ENCODE results near the gene PLEKHG4B. TPM values are rescaled to one million over a fixed set of nuclear protein-coding genes. Genes with fewer than 3 reads are reported as not detected.

PLEKHG4B gene
- total and polyA plus RNA-seq, 10 donors: under 0.01 to 0.51 (median 0.20) TPM; not detected in 2

DNA sequence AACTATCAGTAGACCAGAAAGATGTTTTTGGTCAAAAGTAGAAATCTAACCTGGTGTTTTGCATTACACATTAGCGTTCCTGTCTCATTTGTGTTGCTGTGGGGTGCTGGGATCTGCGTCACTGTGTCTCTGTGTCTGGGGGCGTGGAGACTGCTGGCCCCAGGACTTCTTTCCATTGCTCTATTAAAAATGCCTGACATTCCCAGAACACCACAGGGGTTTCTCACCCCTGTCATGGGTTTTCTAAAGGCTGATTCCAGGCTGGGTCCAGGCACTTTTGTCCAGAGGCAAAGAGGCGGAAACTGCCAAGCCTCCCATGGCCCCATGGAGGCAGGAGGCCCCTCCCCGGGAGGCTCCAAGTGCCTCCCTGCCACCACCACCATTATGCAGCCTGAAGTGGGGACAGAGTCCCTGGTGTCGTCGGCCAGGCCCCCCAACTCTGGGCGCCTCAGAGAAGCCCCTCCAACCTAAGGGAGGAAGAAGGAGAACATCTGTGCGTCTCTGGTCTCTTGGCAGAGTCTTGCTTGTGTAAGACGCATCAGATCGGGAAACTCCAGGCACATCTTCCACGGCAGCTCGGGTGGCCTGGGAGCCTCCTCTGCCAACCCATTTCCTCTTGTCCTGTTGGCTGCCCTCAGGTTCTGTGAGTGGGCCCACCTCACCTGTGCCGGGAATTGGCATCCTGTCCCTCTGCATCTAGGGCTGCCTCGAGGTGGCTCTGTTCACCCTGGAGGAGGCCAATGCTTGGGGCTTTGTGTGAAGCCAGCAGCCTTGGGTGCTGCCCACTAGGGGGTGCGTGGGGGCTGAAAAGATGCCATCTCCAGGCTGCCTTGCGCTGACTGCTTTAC lies 13.8 kb upstream of the PLEKHG4B start:
- H3K27ac ChIP-seq: no peak overlapping the region
- intact Hi-C loops (cut with DNase I; ENCODE audit: low total_unique reads): no loop called here
- peak; percentile 67 for DNase-seq
- peaks cover 0 to 43% (median 0%) of the 10 kb centered on the region in 7 donors for H3K27me3 ChIP-seq (replicated peaks in 1 of 7)
- H3K4me3 ChIP-seq: no peak overlapping the region
- no peaks in the 10 kb centered on the region for H3K9me3 ChIP-seq
- TF ChIP-seq, protein P1, sequence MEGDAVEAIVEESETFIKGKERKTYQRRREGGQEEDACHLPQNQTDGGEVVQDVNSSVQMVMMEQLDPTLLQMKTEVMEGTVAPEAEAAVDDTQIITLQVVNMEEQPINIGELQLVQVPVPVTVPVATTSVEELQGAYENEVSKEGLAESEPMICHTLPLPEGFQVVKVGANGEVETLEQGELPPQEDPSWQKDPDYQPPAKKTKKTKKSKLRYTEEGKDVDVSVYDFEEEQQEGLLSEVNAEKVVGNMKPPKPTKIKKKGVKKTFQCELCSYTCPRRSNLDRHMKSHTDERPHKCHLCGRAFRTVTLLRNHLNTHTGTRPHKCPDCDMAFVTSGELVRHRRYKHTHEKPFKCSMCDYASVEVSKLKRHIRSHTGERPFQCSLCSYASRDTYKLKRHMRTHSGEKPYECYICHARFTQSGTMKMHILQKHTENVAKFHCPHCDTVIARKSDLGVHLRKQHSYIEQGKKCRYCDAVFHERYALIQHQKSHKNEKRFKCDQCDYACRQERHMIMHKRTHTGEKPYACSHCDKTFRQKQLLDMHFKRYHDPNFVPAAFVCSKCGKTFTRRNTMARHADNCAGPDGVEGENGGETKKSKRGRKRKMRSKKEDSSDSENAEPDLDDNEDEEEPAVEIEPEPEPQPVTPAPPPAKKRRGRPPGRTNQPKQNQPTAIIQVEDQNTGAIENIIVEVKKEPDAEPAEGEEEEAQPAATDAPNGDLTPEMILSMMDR (IDR thresholded peaks at IDR 0.05 in 8 of 11, conservative IDR thresholded peaks at IDR 0.05 in 3 of 11): peak in 7 of 11 experiments; percentile 6 to 45 (median 24)
- TF ChIP-seq POLR2AphosphoS5 (IDR thresholded peaks at IDR 0.05): no peak
- no peaks in the 10 kb centered on the region for H3K36me3 ChIP-seq
- WGBS, 5 donors: 64 to 72% (median 70%) methylated on average over 17 of the region's 17 CpGs
- H3K4me1 ChIP-seq: no peaks in the 10 kb centered on the region

DNA sequence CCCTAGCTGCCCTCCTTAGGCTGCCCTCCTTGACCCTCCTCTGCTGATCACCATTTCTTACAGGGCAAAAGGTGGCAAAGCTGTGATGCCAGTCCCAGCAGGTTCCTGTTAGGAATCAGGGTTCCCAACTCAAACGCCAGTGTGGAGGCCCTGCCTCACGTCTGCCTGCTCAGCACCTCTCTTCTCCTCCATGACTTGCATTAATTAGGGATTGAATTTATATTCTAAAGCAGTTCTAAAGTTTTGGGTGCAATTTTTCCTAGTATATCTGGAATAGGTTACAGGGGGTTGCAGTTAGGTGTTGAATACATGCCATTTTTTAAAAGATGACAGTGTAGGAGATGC lies 13.2 kb upstream of the PLEKHG4B start:
- Histone ChIP-seq H3K4me3 (no peak overlapping the region), H3K36me3 (no peaks in the 10 kb centered on the region), H3K4me1 (no peaks in the 10 kb centered on the region), H3K27me3 (replicated peaks in 1 of 7) (peaks cover 0 to 41% (median 0%) of the 10 kb centered on the region in 7 donors), H3K27ac (no peak overlapping the region), H3K9me3 (no peaks in the 10 kb centered on the region)
- WGBS, 5 donors: 70 to 83% (median 76%) methylated on average over 2 of the region's 2 CpGs
- DNase-seq: no peak
- TF ChIP-seq POLR2A (IDR thresholded peaks at IDR 0.05): no peak
- TF ChIP-seq, protein P1 (IDR thresholded peaks at IDR 0.05 in 8 of 11, conservative IDR thresholded peaks at IDR 0.05 in 3 of 11): peak in 1 of 11 experiments; percentile 6
- no peak for TF ChIP-seq POLR2AphosphoS5 (IDR thresholded peaks at IDR 0.05)
- intact Hi-C loops (cut with DNase I; ENCODE audit: low total_unique reads): no loop called here

DNA sequence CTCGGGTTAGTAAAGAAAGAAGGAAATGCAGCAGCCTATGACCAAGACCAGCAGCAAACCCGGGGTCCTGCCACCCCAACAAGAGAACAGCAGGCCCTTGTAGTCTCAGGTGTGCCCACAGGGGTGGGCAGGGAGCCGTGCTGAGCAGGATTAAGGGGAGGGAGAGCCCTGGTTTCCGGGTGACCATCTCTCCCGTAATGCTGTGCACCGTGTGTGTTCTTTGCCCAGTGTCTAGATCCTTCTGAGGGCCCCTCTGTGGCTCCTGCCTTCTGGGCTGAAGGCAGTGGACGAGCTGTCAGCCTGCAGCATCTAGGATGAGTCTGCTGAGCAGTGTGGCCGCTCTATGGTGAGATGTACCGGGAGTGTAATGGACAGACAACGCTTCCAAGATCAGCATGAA lies 12.7 kb upstream of the PLEKHG4B start:
- TF ChIP-seq POLR2A (IDR thresholded peaks at IDR 0.05): no peak
- TF ChIP-seq, protein P1 (IDR thresholded peaks at IDR 0.05 in 8 of 11, conservative IDR thresholded peaks at IDR 0.05 in 3 of 11): no peak
- TF ChIP-seq POLR2AphosphoS5 (IDR thresholded peaks at IDR 0.05): no peak
- H3K27me3 ChIP-seq (replicated peaks in 1 of 7): peaks cover 0 to 39% (median 0%) of the 10 kb centered on the region in 7 donors
- no peaks in the 10 kb centered on the region for H3K9me3 ChIP-seq
- 75 to 82% (median 79%) methylated on average over 10 of the region's 10 CpGs for WGBS, 5 donors
- no peak overlapping the region for H3K27ac ChIP-seq
- H3K4me1 ChIP-seq: no peaks in the 10 kb centered on the region
- H3K4me3 ChIP-seq: no peak overlapping the region
- H3K36me3 ChIP-seq: no peaks in the 10 kb centered on the region
- no peak for DNase-seq
- intact Hi-C loops (cut with DNase I; ENCODE audit: low total_unique reads): no loop called here

DNA sequence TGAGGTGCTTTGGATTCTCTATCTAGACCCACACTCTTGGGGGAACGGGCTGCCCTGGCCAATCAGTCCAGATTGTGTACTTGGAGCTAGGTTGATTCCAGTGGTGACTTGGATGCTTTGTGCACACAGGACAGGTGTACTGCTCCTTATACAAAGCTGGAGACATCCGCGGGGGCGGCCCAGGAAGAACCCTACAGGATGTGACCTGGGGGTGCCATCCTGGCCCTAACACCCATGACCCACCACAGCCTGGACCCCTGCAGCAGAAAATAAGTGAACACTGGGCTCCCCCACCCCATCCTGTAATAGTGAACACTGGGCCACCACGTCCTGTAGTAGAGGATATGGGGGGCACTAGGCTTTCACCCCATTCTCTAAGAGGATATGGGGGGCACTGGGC lies 12.1 kb upstream of the PLEKHG4B start:
- 85 to 94% (median 89%) methylated on average over 4 to 5 of the region's 5 CpGs for WGBS, 5 donors
- no peak overlapping the region for H3K27ac ChIP-seq
- intact Hi-C loops (cut with DNase I; ENCODE audit: low total_unique reads): no loop called here

More for the DNA sequence above, 12.1 kb upstream of the PLEKHG4B start:
- no peak for TF ChIP-seq POLR2AphosphoS5 (IDR thresholded peaks at IDR 0.05)
- TF ChIP-seq, protein P1 (IDR thresholded peaks at IDR 0.05 in 8 of 11, conservative IDR thresholded peaks at IDR 0.05 in 3 of 11): no peak
- TF ChIP-seq POLR2A (IDR thresholded peaks at IDR 0.05): no peak
- Histone ChIP-seq H3K4me1 (no peaks in the 10 kb centered on the region), H3K36me3 (no peaks in the 10 kb centered on the region), H3K9me3 (no peaks in the 10 kb centered on the region), H3K27me3 (replicated peaks in 1 of 7) (peaks cover 0 to 33% (median 0%) of the 10 kb centered on the region in 7 donors), H3K4me3 (no peak overlapping the region)
- DNase-seq: no peak

Data from spleen (tissue), 11 donors.